Measurements from ENCODE around the gene TMEM60. TPM values are rescaled to one million over a fixed set of nuclear protein-coding genes. Genes with fewer than 3 reads are reported as not detected.

TMEM60 gene
- polyA plus RNA-seq, 1 donor (not counting 4 experiments of a cell fraction or from before 2014, with no cell fraction given): 27.5 TPM

DNA sequence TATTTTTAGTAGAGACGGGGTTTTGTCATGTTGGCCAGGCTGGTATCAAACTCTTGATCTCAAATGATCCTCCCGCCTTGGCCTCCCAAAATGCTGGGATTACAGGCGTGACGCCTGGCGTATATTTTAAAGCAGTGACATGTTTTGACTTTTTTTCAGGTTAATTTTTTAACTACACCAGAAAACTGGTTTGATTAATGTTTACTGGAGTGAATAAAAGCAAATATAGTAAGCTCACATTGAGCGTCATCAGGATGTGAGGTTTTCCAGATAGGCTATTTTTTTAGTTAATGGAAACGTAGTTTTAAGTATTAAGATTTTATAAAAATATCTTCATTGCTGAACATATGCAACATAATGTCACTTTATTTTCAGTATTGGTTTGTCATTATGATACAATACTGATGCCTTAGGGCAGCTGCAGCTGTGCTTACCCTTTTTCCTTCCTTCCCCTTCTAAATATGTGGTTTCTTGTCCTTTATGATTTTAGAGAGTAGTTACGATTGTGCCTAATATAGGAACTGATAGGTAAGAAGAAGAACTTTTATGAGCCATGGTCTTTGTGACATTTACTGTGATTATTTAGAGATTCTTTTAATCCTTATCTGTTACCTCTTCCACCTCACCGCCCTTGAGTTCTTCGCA lies 37.3 kb downstream of the TMEM60 start:
- Histone ChIP-seq H3K36me3 (ENCODE audit: control insufficient read depth in 2 of 2, extremely low read depth in 1 of 2, insufficient read depth in 2 of 2, low read length in 2 of 2) (no peaks in the 10 kb centered on the region), H3K27me3 (ENCODE audit: control insufficient read depth, extremely low read depth, insufficient read depth, low read length) (no peaks in the 10 kb centered on the region), H3K9me3 (ENCODE audit: control insufficient read depth, low read depth, low read length) (no peaks in the 10 kb centered on the region), H3K27ac (ENCODE audit: control insufficient read depth, insufficient read depth, low read length) (no peak overlapping the region), H3K4me3 (ENCODE audit: control insufficient read depth in 2 of 3, extremely low read depth in 1 of 3, insufficient read depth in 2 of 3, low read depth in 1 of 3, low read length in 3 of 3) (no peak overlapping the region), H3K4me1 (ENCODE audit: control insufficient read depth, extremely low read depth, insufficient read depth, low read length) (no peaks in the 10 kb centered on the region), H4K20me1 (ENCODE audit: control insufficient read depth, extremely low read depth, insufficient read depth, low read length) (no peaks in the 10 kb centered on the region), H3K9me1 (ENCODE audit: control insufficient read depth, extremely low read depth, insufficient read depth, low read length) (no peaks in the 10 kb centered on the region), H3K79me2 (ENCODE audit: control insufficient read depth, insufficient read depth, low read length) (peaks cover 4% of the 10 kb centered on the region), H3K4me2 (ENCODE audit: control insufficient read depth, extremely low read depth, insufficient read depth, low read depth, low read length) (no peak overlapping the region), H3K9ac (ENCODE audit: control insufficient read depth, extremely low read depth, insufficient read depth, low read length) (no peak overlapping the region), H2AFZ (ENCODE audit: control insufficient read depth, low read length) (no peak overlapping the region)
- FAIRE-seq (no peak), DNase-seq (ENCODE audit: low read depth, low spot score) (no peak)
- dilution Hi-C loops (cut with MboI; ENCODE audit: extremely low pct_ligation_motif_present, low sequenced_read_pairs): no loop called here
- no peak for TF ChIP-seq EZH2 (IDR thresholded peaks at IDR 0.05; ENCODE audit: low read length)
- TF ChIP-seq, protein P1, sequence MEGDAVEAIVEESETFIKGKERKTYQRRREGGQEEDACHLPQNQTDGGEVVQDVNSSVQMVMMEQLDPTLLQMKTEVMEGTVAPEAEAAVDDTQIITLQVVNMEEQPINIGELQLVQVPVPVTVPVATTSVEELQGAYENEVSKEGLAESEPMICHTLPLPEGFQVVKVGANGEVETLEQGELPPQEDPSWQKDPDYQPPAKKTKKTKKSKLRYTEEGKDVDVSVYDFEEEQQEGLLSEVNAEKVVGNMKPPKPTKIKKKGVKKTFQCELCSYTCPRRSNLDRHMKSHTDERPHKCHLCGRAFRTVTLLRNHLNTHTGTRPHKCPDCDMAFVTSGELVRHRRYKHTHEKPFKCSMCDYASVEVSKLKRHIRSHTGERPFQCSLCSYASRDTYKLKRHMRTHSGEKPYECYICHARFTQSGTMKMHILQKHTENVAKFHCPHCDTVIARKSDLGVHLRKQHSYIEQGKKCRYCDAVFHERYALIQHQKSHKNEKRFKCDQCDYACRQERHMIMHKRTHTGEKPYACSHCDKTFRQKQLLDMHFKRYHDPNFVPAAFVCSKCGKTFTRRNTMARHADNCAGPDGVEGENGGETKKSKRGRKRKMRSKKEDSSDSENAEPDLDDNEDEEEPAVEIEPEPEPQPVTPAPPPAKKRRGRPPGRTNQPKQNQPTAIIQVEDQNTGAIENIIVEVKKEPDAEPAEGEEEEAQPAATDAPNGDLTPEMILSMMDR (optimal IDR thresholded peaks at IDR 0.05 in 1 of 3, IDR thresholded peaks at IDR 0.05 in 1 of 3, conservative IDR thresholded peaks at IDR 0.05 in 1 of 3; ENCODE audit: extremely low read depth in 1 of 3, insufficient read depth in 2 of 3, low read length in 3 of 3): no peak

- peak overlapping the region; percentile 32 for H3K4me2 ChIP-seq (ENCODE audit: control insufficient read depth, extremely low read depth, insufficient read depth, low read depth, low read length)
- peaks cover 6% of the 10 kb centered on the region for H3K79me2 ChIP-seq (ENCODE audit: control insufficient read depth, insufficient read depth, low read length)
- no peak overlapping the region for H3K9ac ChIP-seq (ENCODE audit: control insufficient read depth, extremely low read depth, insufficient read depth, low read length)
- FAIRE-seq: peak; percentile 79
- no peaks in the 10 kb centered on the region for H3K9me3 ChIP-seq (ENCODE audit: control insufficient read depth, low read depth, low read length)
- TF ChIP-seq, protein P1 (optimal IDR thresholded peaks at IDR 0.05 in 1 of 3, IDR thresholded peaks at IDR 0.05 in 1 of 3, conservative IDR thresholded peaks at IDR 0.05 in 1 of 3; ENCODE audit: extremely low read depth in 1 of 3, insufficient read depth in 2 of 3, low read length in 3 of 3): peak; percentile 65 to 67 (median 65)
- TF ChIP-seq EZH2 (IDR thresholded peaks at IDR 0.05; ENCODE audit: low read length): no peak
- no peaks in the 10 kb centered on the region for H3K36me3 ChIP-seq (ENCODE audit: control insufficient read depth in 2 of 2, extremely low read depth in 1 of 2, insufficient read depth in 2 of 2, low read length in 2 of 2)
- dilution Hi-C loops (cut with MboI; ENCODE audit: extremely low pct_ligation_motif_present, low sequenced_read_pairs): no loop called here
- DNase-seq (ENCODE audit: low read depth, low spot score): peak; percentile 19
- H3K27ac ChIP-seq (ENCODE audit: control insufficient read depth, insufficient read depth, low read length): no peak overlapping the region
- no peak overlapping the region for H2AFZ ChIP-seq (ENCODE audit: control insufficient read depth, low read length)
- H3K4me1 ChIP-seq (ENCODE audit: control insufficient read depth, extremely low read depth, insufficient read depth, low read length): no peaks in the 10 kb centered on the region
- no peaks in the 10 kb centered on the region for H3K27me3 ChIP-seq (ENCODE audit: control insufficient read depth, extremely low read depth, insufficient read depth, low read length)
- no peaks in the 10 kb centered on the region for H4K20me1 ChIP-seq (ENCODE audit: control insufficient read depth, extremely low read depth, insufficient read depth, low read length)
- H3K9me1 ChIP-seq (ENCODE audit: control insufficient read depth, extremely low read depth, insufficient read depth, low read length): no peaks in the 10 kb centered on the region
- no peak overlapping the region for H3K4me3 ChIP-seq (ENCODE audit: control insufficient read depth in 2 of 3, extremely low read depth in 1 of 3, insufficient read depth in 2 of 3, low read depth in 1 of 3, low read length in 3 of 3)
These were observed 38.8 kb downstream of the TMEM60 start for GRCh38 chr7:77759294-77759889.
